Measurements from ENCODE around the gene MTSS2.

GRCh38 chr16:70709457-70709856, 23.6 kb upstream of the MTSS2 start:
- TF ChIP-seq CTCF (IDR thresholded peaks at IDR 0.05) (no peak), EP300 (IDR thresholded peaks at IDR 0.05) (no peak), POLR2A (IDR thresholded peaks at IDR 0.05) (no peak)

Data from stomach (tissue), 4 donors.